Measurements from ENCODE around the gene CHRM4.

GRCh38 chr11:46380340-46381047 is 11.1 kb downstream of the CHRM4 start:
- TF ChIP-seq ZNF274 (IDR thresholded peaks at IDR 0.05; ENCODE audit: low read depth, low read length) (no peak), YY1 (IDR thresholded peaks at IDR 0.05; ENCODE audit: insufficient read depth, insufficient read length) (no peak)

Data from NT2/D1 (cell line).